A673 (cell line): ENCODE data around the gene PEA15. TPM values are rescaled to one million over a fixed set of nuclear protein-coding genes. Genes with fewer than 3 reads are reported as not detected.

Source experiments
- BruUV-seq: library from RNA; stranded (reverse); fragments of 400-500 nt; replicated peaks from 2 replicates; lab custom pipeline; 2021; lab: Mats Ljungman, UMichigan
- CTCF ChIA-PET: fragments of 300-600 bp; sonication (Branson Sonifier 250); formaldehyde crosslinking; loops from one replicate; lab custom pipeline; 2022; ENCODE audit warnings: antibody characterized with exemption; lab: Charles Lee
- POLR2A ChIA-PET: fragments of 300-600 bp; sonication (Branson Sonifier 250); formaldehyde crosslinking; loops from one replicate; lab custom pipeline; 2022; ENCODE audit warnings: antibody characterized with exemption; ENCODE audit not compliant: low non-redundant PET; lab: Charles Lee
- DNase-seq: peaks from one replicate; pipeline ENCODE4 v3.0.0-alpha.2; 2015; ENCODE audit warnings: low spot score
- H3K27ac ChIP-seq: fragments of 200-600 bp; sonication (generic); 2 replicates; pipeline ENCODE4 v1.5.1; 2016; ENCODE audit warnings: mixed run types, low read depth, mild to moderate bottlenecking, mixed read lengths, antibody characterized with exemption, low read length; ENCODE audit not compliant: poor library complexity, severe bottlenecking
- H3K27me3 ChIP-seq: fragments of 200-600 bp; sonication (generic); replicated peaks from 2 replicates; pipeline ENCODE4 v1.6.1; 2017; ENCODE audit warnings: mixed run types, low read depth, mild to moderate bottlenecking, mixed read lengths, antibody characterized with exemption, low read length; ENCODE audit not compliant: insufficient read depth, poor library complexity
- H3K36me3 ChIP-seq: fragments of 200-600 bp; sonication (generic); 2 replicates; pipeline ENCODE4 v1.6.1; 2016; ENCODE audit warnings: mixed run types, mild to moderate bottlenecking, mixed read lengths, antibody characterized with exemption, low read length; ENCODE audit not compliant: insufficient read depth, poor library complexity, severe bottlenecking
- H3K4me1 ChIP-seq: fragments of 200-600 bp; sonication (generic); 2 replicates; pipeline ENCODE4 v1.6.1; 2017; ENCODE audit warnings: mixed run types, mild to moderate bottlenecking, mixed read lengths, antibody characterized with exemption, low read length; ENCODE audit not compliant: insufficient read depth, poor library complexity, severe bottlenecking
- H3K4me3 ChIP-seq: fragments of 200-600 bp; sonication (generic); 2 replicates; pipeline ENCODE4 v1.5.1; 2016; ENCODE audit warnings: low read depth, mixed run types, mild to moderate bottlenecking, mixed read lengths, low read length; ENCODE audit not compliant: poor library complexity, severe bottlenecking
- H3K9me3 ChIP-seq: fragments of 200-600 bp; sonication (generic); 2 replicates; pipeline ENCODE4 v1.6.1; 2016; ENCODE audit warnings: mixed run types, low read depth, mild to moderate bottlenecking, mixed read lengths, antibody characterized with exemption, low read length; ENCODE audit not compliant: poor library complexity, severe bottlenecking
- CTCF ChIP-seq: fragments of 300-800, 200-600 bp; sonication (generic); conservative IDR thresholded peaks from 2 replicates; pipeline ENCODE4 v1.5.1; 2017; ENCODE audit warnings: low read depth, mild to moderate bottlenecking, antibody characterized with exemption, low read length, moderate library complexity, mixed read lengths
- EZH2 ChIP-seq: fragments of 200-600 bp; sonication (generic); IDR thresholded peaks from 2 replicates; pipeline ENCODE4 v1.6.1; 2017; ENCODE audit warnings: borderline replicate concordance, low read depth, mild to moderate bottlenecking, mixed read lengths, antibody characterized with exemption, low read length; ENCODE audit not compliant: poor library complexity, severe bottlenecking
- intact Hi-C: fragments of 100-400 bp; cut with micrococcal nuclease; formaldehyde crosslinking; loops from one replicate; pipeline ENCODE4 v1.10.0; 2022; ENCODE audit not compliant: unreplicated experiment
- total RNA-seq: library from RNA; stranded (reverse); gene quantifications from 2 replicates; pipeline ENCODE4 v1.2.3, GENCODE V29; 2021

Gene PEA15
- total RNA-seq, 1 experiment from 2014 or later = 87.7 TPM

- H3K27ac ChIP-seq = no peak overlapping the region
- peaks cover 24% of the 10 kb centered on the region for H3K4me1 ChIP-seq
- no peaks in the 10 kb centered on the region for H3K27me3 ChIP-seq
- DNase-seq = no peak
- intact Hi-C loops = no loop called here
- no TSS peak for BruUV-seq
- TF ChIP-seq EZH2 = no peak
- no peak for TF ChIP-seq CTCF
- POLR2A ChIA-PET = no interaction called here
- no peaks in the 10 kb centered on the region for H3K36me3 ChIP-seq
- CTCF ChIA-PET = interaction anchor here (0.6 kb wide), 1 partner anchor 437 kb away, joined by 3 read pairs; no protein-coding TSS in a partner anchor
- no peak overlapping the region for H3K4me3 ChIP-seq
- H3K9me3 ChIP-seq = no peaks in the 10 kb centered on the region
Measured at GRCh38 chr1:160257411-160258015, 52.3 kb downstream of the PEA15 start.

- no peak for DNase-seq
- Histone ChIP-seq H3K27ac (no peak overlapping the region), H3K4me3 (no peak overlapping the region), H3K36me3 (no peaks in the 10 kb centered on the region), H3K27me3 (no peaks in the 10 kb centered on the region), H3K9me3 (no peaks in the 10 kb centered on the region), H3K4me1 (peaks cover 30% of the 10 kb centered on the region)
- POLR2A ChIA-PET = no interaction called here
- intact Hi-C loops = no loop called here
- TF ChIP-seq EZH2 (no peak), CTCF (no peak)
- CTCF ChIA-PET = no interaction called here
- BruUV-seq = no TSS peak
Measured at GRCh38 chr1:160258177-160258798, 53.1 kb downstream of the PEA15 start.

GRCh38 chr1:160260406-160261382 is 55.5 kb downstream of the PEA15 start:
- ChIA-PET POLR2A (interaction anchor here (0.5 to 0.7 kb wide), 3 partner anchors 17 to 28 kb away, joined by 3 to 8 read pairs (median 4); no protein-coding TSS in a partner anchor), CTCF (interaction anchor here (0.6 to 1.5 kb wide), 2 partner anchors 9 to 116 kb away, joined by 4 to 11 read pairs; no protein-coding TSS in a partner anchor)
- intact Hi-C loops = no loop called here
- Histone ChIP-seq H3K9me3 (no peaks in the 10 kb centered on the region), H3K36me3 (no peaks in the 10 kb centered on the region), H3K27me3 (no peaks in the 10 kb centered on the region), H3K27ac (peak overlapping the region; percentile 92), H3K4me1 (peaks cover 30% of the 10 kb centered on the region), H3K4me3 (peak overlapping the region; percentile 85)
- DNase-seq = peak; percentile 40
- TF ChIP-seq EZH2 (no peak), CTCF (no peak)
- no TSS peak for BruUV-seq
